ENCODE measurements around the gene DHRS7B.

DHRS7B gene

DNA sequence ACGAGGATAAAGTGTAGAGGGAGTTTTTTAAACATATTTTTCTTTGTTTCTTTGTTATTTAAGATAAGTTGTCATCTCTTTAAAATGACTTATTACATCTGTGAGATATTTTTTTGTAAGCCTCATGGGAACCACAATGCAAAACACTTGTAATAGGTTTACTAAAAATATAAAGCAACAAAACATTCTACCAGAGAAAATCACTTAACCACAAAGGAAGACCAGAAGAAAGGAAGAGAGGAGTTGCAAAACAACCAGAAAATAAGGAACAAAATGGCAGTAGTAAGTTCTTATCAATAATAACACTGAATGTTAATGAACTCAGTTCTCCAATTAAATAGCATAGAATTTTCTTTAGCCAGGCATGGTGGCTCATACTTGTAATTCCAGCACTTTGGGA is 22.9 kb downstream of the DHRS7B start:
- TF ChIP-seq, protein P1, sequence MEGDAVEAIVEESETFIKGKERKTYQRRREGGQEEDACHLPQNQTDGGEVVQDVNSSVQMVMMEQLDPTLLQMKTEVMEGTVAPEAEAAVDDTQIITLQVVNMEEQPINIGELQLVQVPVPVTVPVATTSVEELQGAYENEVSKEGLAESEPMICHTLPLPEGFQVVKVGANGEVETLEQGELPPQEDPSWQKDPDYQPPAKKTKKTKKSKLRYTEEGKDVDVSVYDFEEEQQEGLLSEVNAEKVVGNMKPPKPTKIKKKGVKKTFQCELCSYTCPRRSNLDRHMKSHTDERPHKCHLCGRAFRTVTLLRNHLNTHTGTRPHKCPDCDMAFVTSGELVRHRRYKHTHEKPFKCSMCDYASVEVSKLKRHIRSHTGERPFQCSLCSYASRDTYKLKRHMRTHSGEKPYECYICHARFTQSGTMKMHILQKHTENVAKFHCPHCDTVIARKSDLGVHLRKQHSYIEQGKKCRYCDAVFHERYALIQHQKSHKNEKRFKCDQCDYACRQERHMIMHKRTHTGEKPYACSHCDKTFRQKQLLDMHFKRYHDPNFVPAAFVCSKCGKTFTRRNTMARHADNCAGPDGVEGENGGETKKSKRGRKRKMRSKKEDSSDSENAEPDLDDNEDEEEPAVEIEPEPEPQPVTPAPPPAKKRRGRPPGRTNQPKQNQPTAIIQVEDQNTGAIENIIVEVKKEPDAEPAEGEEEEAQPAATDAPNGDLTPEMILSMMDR (IDR thresholded peaks at IDR 0.05), result no peak
- no peak overlapping the region for H2AFZ ChIP-seq
- H3K4me1 ChIP-seq, result no peaks in the 10 kb centered on the region
- no peak overlapping the region for H3K27ac ChIP-seq
- no peaks in the 10 kb centered on the region for H3K9me3 ChIP-seq (ENCODE audit: control insufficient read depth, low read length)
- peaks cover 5% of the 10 kb centered on the region for H3K79me2 ChIP-seq
- H3K4me2 ChIP-seq (ENCODE audit: low read length), result no peak overlapping the region
- H3K4me3 ChIP-seq (ENCODE audit: low read depth, low read length), result no peak overlapping the region
- no peaks in the 10 kb centered on the region for H3K27me3 ChIP-seq (ENCODE audit: control insufficient read depth, insufficient read depth, low read length)
- no peaks in the 10 kb centered on the region for H3K36me3 ChIP-seq (ENCODE audit: control insufficient read depth, insufficient read depth, low read length)
- no peak overlapping the region for H3K9ac ChIP-seq

- Histone ChIP-seq H3K9me3 (ENCODE audit: control insufficient read depth, low read length) (no peaks in the 10 kb centered on the region), H3K36me3 (ENCODE audit: control insufficient read depth, insufficient read depth, low read length) (no peaks in the 10 kb centered on the region), H3K79me2 (peaks cover 2% of the 10 kb centered on the region), H3K27me3 (ENCODE audit: control insufficient read depth, insufficient read depth, low read length) (no peaks in the 10 kb centered on the region), H2AFZ (no peak overlapping the region), H3K4me2 (ENCODE audit: low read length) (no peak overlapping the region), H3K4me1 (no peaks in the 10 kb centered on the region), H3K27ac (no peak overlapping the region), H3K4me3 (ENCODE audit: low read depth, low read length) (no peak overlapping the region), H3K9ac (no peak overlapping the region)
- TF ChIP-seq, protein P1 (IDR thresholded peaks at IDR 0.05), result no peak
Measured at GRCh38 chr17:21152731-21153130, 26.0 kb downstream of the DHRS7B start.

- TF ChIP-seq, protein P1 (IDR thresholded peaks at IDR 0.05), result no peak
- Histone ChIP-seq H3K36me3 (ENCODE audit: control insufficient read depth, insufficient read depth, low read length) (no peaks in the 10 kb centered on the region), H3K27me3 (ENCODE audit: control insufficient read depth, insufficient read depth, low read length) (no peaks in the 10 kb centered on the region), H3K27ac (no peak overlapping the region), H2AFZ (no peak overlapping the region), H3K4me2 (ENCODE audit: low read length) (no peak overlapping the region), H3K79me2 (peaks cover 2% of the 10 kb centered on the region), H3K9me3 (ENCODE audit: control insufficient read depth, low read length) (no peaks in the 10 kb centered on the region), H3K4me3 (ENCODE audit: low read depth, low read length) (no peak overlapping the region), H3K9ac (no peak overlapping the region), H3K4me1 (peaks cover 8% of the 10 kb centered on the region)
Measured at GRCh38 chr17:21157586-21158370, 31.0 kb downstream of the DHRS7B start.

DNA sequence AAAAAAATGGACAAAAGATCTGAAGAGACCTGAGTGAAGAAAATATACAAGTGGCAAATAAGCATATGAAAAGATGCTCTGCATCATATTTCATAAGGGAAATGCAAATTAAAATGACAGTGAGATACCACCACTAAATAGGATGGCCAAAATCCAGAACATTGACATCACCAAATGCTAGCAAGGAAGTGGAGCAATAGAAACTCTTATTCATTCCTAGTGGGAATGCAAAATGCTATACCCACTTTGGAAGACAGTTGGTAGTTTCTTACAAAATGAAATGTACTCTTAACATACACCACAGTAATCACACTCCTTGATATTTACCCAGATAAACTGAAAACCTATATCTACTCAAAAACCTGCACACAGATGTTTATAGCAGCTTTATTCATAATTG is 33.6 kb downstream of the DHRS7B start:
- Histone ChIP-seq H2AFZ (no peak overlapping the region), H3K4me1 (peaks cover 8% of the 10 kb centered on the region), H3K27me3 (ENCODE audit: control insufficient read depth, insufficient read depth, low read length) (no peaks in the 10 kb centered on the region), H3K79me2 (peaks cover 21% of the 10 kb centered on the region), H3K4me2 (ENCODE audit: low read length) (no peak overlapping the region), H3K9ac (no peak overlapping the region), H3K4me3 (ENCODE audit: low read depth, low read length) (no peak overlapping the region), H3K27ac (no peak overlapping the region), H3K36me3 (ENCODE audit: control insufficient read depth, insufficient read depth, low read length) (no peaks in the 10 kb centered on the region), H3K9me3 (ENCODE audit: control insufficient read depth, low read length) (no peaks in the 10 kb centered on the region)
- TF ChIP-seq, protein P1 (IDR thresholded peaks at IDR 0.05), result no peak

All from parathyroid adenoma (tissue), 2 donors.